ENCODE results near the gene ARSB.

The ARSB gene

GRCh38 chr5:78777901-78778300, 207.2 kb downstream of the ARSB start:
- no peak overlapping the region for H3K4me3 ChIP-seq (ENCODE audit: low read length)
- no peak for DNase-seq (ENCODE audit: low read depth)
- no peak for TF ChIP-seq CTCF (conservative IDR thresholded peaks at IDR 0.05; ENCODE audit: low read length)

DNA sequence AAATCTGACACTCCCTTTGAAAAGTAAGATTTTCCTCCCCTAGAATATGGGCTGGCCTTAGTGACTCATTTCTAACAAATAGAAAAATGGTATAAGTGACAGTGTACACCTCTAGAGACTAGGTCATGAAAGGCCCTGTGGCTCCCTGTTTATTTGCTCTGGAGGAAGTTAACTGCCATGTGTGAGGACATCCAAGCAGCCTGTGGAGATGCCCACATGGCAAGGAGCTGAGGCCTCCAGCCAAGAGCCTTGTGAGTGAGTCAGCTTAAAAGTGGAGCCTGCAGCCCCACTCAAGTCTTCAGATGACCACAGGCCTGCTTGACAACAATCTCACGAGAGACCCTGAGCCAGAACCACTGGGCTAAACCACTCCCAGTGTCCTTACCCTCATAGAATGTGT, 208.5 kb downstream of the ARSB start:
- no peak for TF ChIP-seq CTCF (conservative IDR thresholded peaks at IDR 0.05; ENCODE audit: low read length)
- no peak overlapping the region for H3K4me3 ChIP-seq (ENCODE audit: low read length)
- DNase-seq (ENCODE audit: low read depth) = no peak

DNA sequence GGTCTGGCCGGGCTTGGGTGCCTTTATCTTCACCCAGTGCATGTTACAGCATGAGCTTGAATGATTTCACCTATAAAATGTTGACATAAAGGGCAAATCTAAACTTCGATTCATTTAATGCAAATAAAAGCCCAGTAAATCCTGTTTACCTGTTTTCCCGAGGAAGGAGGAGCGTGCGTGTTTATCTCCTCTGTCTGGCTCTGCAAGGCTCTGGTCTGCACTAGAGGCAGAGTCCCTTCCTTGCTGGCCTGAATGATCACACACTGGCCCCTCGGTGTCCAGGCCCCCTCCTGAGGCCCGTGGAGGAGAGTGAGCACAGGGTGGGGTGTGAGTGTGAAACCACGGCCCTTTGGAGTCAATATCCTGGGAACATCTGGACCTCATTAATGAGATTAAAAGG, 211.5 kb downstream of the ARSB start:
- no peak overlapping the region for H3K4me3 ChIP-seq (ENCODE audit: low read length)
- no peak for TF ChIP-seq CTCF (conservative IDR thresholded peaks at IDR 0.05; ENCODE audit: low read length)
- DNase-seq (ENCODE audit: low read depth) = no peak

- H3K4me3 ChIP-seq (ENCODE audit: low read length) = no peak overlapping the region
- no peak for DNase-seq (ENCODE audit: low read depth)
- TF ChIP-seq CTCF (conservative IDR thresholded peaks at IDR 0.05; ENCODE audit: low read length) = no peak
These were observed 213.6 kb downstream of the ARSB start for GRCh38 chr5:78771260-78772205.

DNA sequence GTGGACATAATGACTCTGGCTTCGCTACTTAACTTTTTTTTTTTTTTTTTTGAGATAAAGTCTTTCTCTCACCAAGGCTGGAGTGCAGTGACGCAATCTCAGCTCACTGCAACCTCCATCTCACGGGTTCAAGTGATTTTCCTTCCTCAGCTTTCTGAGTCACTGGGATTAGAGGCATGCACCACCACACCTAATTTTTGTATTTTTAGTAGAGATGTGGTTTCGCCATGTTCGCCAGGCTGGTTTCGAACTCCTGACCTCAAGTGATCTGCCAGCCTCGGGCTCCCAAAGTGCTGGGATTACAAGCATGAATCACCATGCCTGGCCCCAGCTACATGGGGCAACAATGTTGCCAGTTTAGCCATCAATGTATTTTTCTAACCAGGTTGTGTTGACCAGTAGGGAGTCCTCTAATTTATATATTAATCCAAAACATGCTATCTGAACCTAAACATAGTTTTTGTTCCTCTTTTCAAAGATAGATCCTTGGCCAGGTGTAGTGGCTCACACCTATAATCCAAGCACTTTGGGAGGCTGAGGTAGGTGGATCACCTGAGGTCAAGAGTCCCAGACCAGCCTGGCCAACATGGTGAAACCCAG, 216.2 kb downstream of the ARSB start:
- TF ChIP-seq CTCF (conservative IDR thresholded peaks at IDR 0.05; ENCODE audit: low read length) = no peak
- no peak overlapping the region for H3K4me3 ChIP-seq (ENCODE audit: low read length)
- no peak for DNase-seq (ENCODE audit: low read depth)

GRCh38 chr5:78766412-78766762, 218.7 kb downstream of the ARSB start:
- DNase-seq (ENCODE audit: low read depth) = no peak
- no peak for TF ChIP-seq CTCF (conservative IDR thresholded peaks at IDR 0.05; ENCODE audit: low read length)

More at GRCh38 chr5:78766412-78766762, 218.7 kb downstream of the ARSB start:
- no peak overlapping the region for H3K4me3 ChIP-seq (ENCODE audit: low read length)

Data from AG10803 (cell line).